Prostate gland (tissue), 2 donors: Measurements from ENCODE around the gene SIN3B.

ENCODE experiments used
- POLR2A ChIP-seq: fragments of 450-650 bp; IDR thresholded peaks from one replicate; pipeline ENCODE4 v1.6.1; 2016; ENCODE audit warnings: antibody characterized with exemption, mild to moderate bottlenecking
- POLR2AphosphoS5 ChIP-seq: sonication (generic); formaldehyde crosslinking; IDR thresholded peaks from one replicate; pipeline ENCODE4 v1.6.1; 2017; ENCODE audit warnings: antibody characterized with exemption
- TF ChIP-seq, protein P1 (sequence below), 4 experiments: fragments of 200-600 bp in 2 of 4; fragments of 450-650 bp in 2 of 4; sonication (generic) in 2 of 4; IDR thresholded peaks; 1 replicate in 3 of 4; 2 replicates in 1 of 4; pipeline ENCODE4 v1.5.1; 2016 to 2019; ENCODE audit warnings: antibody characterized with exemption in 4 of 4, mild to moderate bottlenecking in 2 of 4, moderate library complexity in 2 of 4

DNA sequence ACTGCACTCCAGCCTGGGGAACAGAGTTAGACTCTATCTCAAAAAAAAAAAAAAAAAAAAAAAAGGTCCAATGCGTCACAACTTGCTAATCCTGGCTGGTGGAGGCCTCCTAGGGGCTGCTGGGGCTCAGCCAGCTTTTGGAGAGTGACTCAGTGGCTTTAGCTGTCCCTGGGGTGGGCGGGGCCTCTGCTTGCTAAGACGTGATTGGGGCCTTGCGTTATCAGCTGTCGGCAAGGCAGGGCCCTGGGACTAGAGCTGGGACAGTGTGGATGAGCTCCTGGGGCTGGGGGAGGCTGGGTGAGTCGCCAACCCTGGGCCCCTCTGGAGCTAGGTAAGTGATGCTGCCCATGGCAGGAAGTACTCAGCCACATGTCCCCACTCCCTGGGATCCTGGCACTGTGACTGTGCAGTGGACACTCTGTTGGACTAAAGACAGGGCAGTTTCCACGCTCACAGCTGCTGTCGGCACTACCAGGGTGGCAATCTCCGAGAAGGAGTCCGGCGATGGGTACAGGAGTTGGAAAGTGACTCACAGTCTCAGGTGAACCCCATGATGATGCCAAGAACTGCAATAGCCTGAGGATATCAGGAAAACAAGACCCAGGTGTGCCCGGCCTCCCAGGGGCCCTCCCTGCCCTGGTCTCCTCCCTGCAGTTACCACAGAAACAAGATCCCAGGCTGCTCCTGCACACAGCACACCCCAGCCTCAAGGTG, 91.8 kb downstream of the SIN3B start:
- TF ChIP-seq, protein P1, sequence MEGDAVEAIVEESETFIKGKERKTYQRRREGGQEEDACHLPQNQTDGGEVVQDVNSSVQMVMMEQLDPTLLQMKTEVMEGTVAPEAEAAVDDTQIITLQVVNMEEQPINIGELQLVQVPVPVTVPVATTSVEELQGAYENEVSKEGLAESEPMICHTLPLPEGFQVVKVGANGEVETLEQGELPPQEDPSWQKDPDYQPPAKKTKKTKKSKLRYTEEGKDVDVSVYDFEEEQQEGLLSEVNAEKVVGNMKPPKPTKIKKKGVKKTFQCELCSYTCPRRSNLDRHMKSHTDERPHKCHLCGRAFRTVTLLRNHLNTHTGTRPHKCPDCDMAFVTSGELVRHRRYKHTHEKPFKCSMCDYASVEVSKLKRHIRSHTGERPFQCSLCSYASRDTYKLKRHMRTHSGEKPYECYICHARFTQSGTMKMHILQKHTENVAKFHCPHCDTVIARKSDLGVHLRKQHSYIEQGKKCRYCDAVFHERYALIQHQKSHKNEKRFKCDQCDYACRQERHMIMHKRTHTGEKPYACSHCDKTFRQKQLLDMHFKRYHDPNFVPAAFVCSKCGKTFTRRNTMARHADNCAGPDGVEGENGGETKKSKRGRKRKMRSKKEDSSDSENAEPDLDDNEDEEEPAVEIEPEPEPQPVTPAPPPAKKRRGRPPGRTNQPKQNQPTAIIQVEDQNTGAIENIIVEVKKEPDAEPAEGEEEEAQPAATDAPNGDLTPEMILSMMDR (IDR thresholded peaks at IDR 0.05): no peak
- TF ChIP-seq POLR2A: no peak
- TF ChIP-seq POLR2AphosphoS5: no peak
